GM23338 (cell line): ENCODE measurements around the gene PPP6R2. TPM values are rescaled to one million over a fixed set of nuclear protein-coding genes. Genes with fewer than 3 reads are reported as not detected.

ENCODE experiments used
- ATAC-seq: fragments of 200-7000 bp; cut with Tn5 transposase; 3 replicates; pipeline ENCODE4 v1.9.1; 2020
- DNase-seq: peaks from one replicate; pipeline ENCODE4 v3.0.0-alpha.2; 2015; ENCODE audit warnings: low spot score
- H2AFZ ChIP-seq: fragments of 200-600 bp; sonication (generic); 2 replicates; pipeline ENCODE4 v1.8.0; 2016; ENCODE audit warnings: antibody characterized with exemption, mild to moderate bottlenecking, moderate library complexity
- H3F3A ChIP-seq: fragments of 200-600 bp; sonication (generic); replicated peaks from 2 replicates; pipeline ENCODE4 v1.8.0; 2017; ENCODE audit warnings: antibody characterized with exemption, mixed run types, low read depth
- H3K27ac ChIP-seq: fragments of 200-600 bp; sonication (generic); 2 replicates; pipeline ENCODE4 v1.6.1; 2016; ENCODE audit warnings: low read depth
- H3K27me3 ChIP-seq: fragments of 200-600 bp; sonication (generic); 2 replicates; pipeline ENCODE4 v1.8.0; 2016; ENCODE audit warnings: mild to moderate bottlenecking, mixed run types, moderate library complexity; ENCODE audit not compliant: insufficient read depth
- H3K36me3 ChIP-seq: fragments of 200-600 bp; sonication (generic); 2 replicates; pipeline ENCODE4 v1.8.0; 2016; ENCODE audit warnings: mild to moderate bottlenecking; ENCODE audit not compliant: insufficient read depth
- H3K4me1 ChIP-seq: fragments of 200-600 bp; sonication (generic); 2 replicates; pipeline ENCODE4 v1.8.0; 2016; ENCODE audit warnings: mild to moderate bottlenecking, moderate library complexity; ENCODE audit not compliant: insufficient read depth
- H3K4me2 ChIP-seq: fragments of 200-600 bp; sonication (generic); 2 replicates; pipeline ENCODE4 v1.7.1; 2017; ENCODE audit warnings: mixed run types
- H3K4me3 ChIP-seq: fragments of 200-600 bp; sonication (generic); 2 replicates; pipeline ENCODE4 v1.6.1; 2016; ENCODE audit warnings: mixed run types
- H3K79me2 ChIP-seq: fragments of 200-600 bp; sonication (generic); replicated peaks from 2 replicates; pipeline ENCODE4 v1.8.0; 2017; ENCODE audit warnings: mild to moderate bottlenecking; ENCODE audit not compliant: insufficient read depth
- H3K9me2 ChIP-seq: fragments of 200-600 bp; sonication (generic); 2 replicates; pipeline ENCODE4 v1.8.0; 2017; ENCODE audit not compliant: insufficient read depth
- H4K20me1 ChIP-seq: fragments of 200-600 bp; sonication (generic); replicated peaks from 2 replicates; pipeline ENCODE4 v1.8.0; 2017; ENCODE audit warnings: mild to moderate bottlenecking; ENCODE audit not compliant: insufficient read depth
- H3K27ac Mint-ChIP-seq: 2 replicates; pipeline ENCODE4 v1.8.0; 2020; ENCODE audit warnings: inconsistent platforms, mild to moderate bottlenecking, moderate library complexity, mixed read lengths
- H3K27me3 Mint-ChIP-seq: 3 replicates; pipeline ENCODE4 v1.8.0; 2022; ENCODE audit warnings: low read depth, mild to moderate bottlenecking, moderate library complexity, mixed read lengths, inconsistent platforms; ENCODE audit not compliant: insufficient read depth, poor library complexity
- H3K36me3 Mint-ChIP-seq: 3 replicates; pipeline ENCODE4 v1.8.0; 2021; ENCODE audit warnings: low read depth, mild to moderate bottlenecking, inconsistent platforms, moderate library complexity, mixed read lengths
- H3K4me1 Mint-ChIP-seq: 3 replicates; pipeline ENCODE4 v1.8.0; 2020; ENCODE audit warnings: mild to moderate bottlenecking, inconsistent platforms, mixed read lengths
- H3K4me3 Mint-ChIP-seq: 3 replicates; pipeline ENCODE4 v1.8.0; 2021; ENCODE audit warnings: moderate library complexity, mild to moderate bottlenecking, inconsistent platforms, mixed read lengths
- H3K9me3 Mint-ChIP-seq: 3 replicates; pipeline ENCODE4 v1.8.0; 2020; ENCODE audit warnings: moderate library complexity, mild to moderate bottlenecking, inconsistent platforms, mixed read lengths
- CREB1 ChIP-seq: fragments of 250-450 bp; sonication (Bioruptor Pico); IDR thresholded peaks from 2 replicates; pipeline ENCODE4 v1.5.0; 2020; ENCODE audit warnings: low read depth, mild to moderate bottlenecking, moderate library complexity
- CTCF ChIP-seq, 2 experiments: fragments of 200-600 bp in 1 of 2; sonication (generic) in 1 of 2; conservative IDR thresholded peaks; 2 replicates each; pipeline versions ENCODE4 v1.5.1 to v1.6.1; 2016 to 2017; ENCODE audit warnings: antibody characterized with exemption in 2 of 2, low read depth in 2 of 2, mild to moderate bottlenecking in 2 of 2, moderate library complexity in 1 of 2
- ETS1 ChIP-seq: IDR thresholded peaks from 2 replicates; pipeline ENCODE4 v1.6.1; 2016; ENCODE audit warnings: antibody characterized with exemption
- EZH2 ChIP-seq: fragments of 200-600 bp; sonication (generic); IDR thresholded peaks from one replicate; pipeline ENCODE4 v1.8.0; 2017; ENCODE audit warnings: antibody characterized with exemption, mild to moderate bottlenecking, low read depth; ENCODE audit not compliant: unreplicated experiment
- EZH2phosphoT487 ChIP-seq: fragments of 200-600 bp; sonication (generic); IDR thresholded peaks from one replicate; pipeline ENCODE4 v1.8.1; 2018; ENCODE audit warnings: antibody characterized with exemption; ENCODE audit not compliant: unreplicated experiment
- JUNB ChIP-seq: IDR thresholded peaks from one replicate; pipeline ENCODE4 v1.6.1; 2016; ENCODE audit warnings: antibody characterized with exemption; ENCODE audit not compliant: unreplicated experiment
- NANOG ChIP-seq: IDR thresholded peaks from 2 replicates; pipeline ENCODE4 v1.6.1; 2016; ENCODE audit warnings: antibody characterized with exemption, borderline replicate concordance
- REST ChIP-seq: IDR thresholded peaks from one replicate; pipeline ENCODE4 v1.6.1; 2018; ENCODE audit warnings: antibody characterized with exemption; ENCODE audit not compliant: unreplicated experiment
- STAT1 ChIP-seq: IDR thresholded peaks from one replicate; pipeline ENCODE4 v1.6.1; 2016; ENCODE audit warnings: antibody characterized with exemption; ENCODE audit not compliant: unreplicated experiment
- ZNF114 ChIP-seq: fragments of 250-450 bp; sonication (Bioruptor Pico); IDR thresholded peaks from 2 replicates; pipeline ENCODE4 v1.5.0; 2020; ENCODE audit warnings: mild to moderate bottlenecking, moderate library complexity
- ZNF331 ChIP-seq: fragments of 250-450 bp; sonication (Bioruptor Pico); IDR thresholded peaks from 2 replicates; pipeline ENCODE4 v1.5.0; 2020; ENCODE audit warnings: low read depth, mild to moderate bottlenecking, moderate library complexity
- ZNF462 ChIP-seq: fragments of 250-450 bp; sonication (Bioruptor Pico); IDR thresholded peaks from 2 replicates; pipeline ENCODE4 v1.5.0; 2020; ENCODE audit warnings: mild to moderate bottlenecking, moderate library complexity
- polyA plus RNA-seq: library from polyadenylated mRNA; unstranded; fragments of >200 nt; fragmentation: Nextera tagmentation; extraction: Ambion mirVana; gene quantifications from 2 replicates; pipeline ENCODE4 v1.2.1, GENCODE V29; 2016
- total RNA-seq: library from RNA; depleted of rRNA; stranded (reverse); fragments of >200 nt; shearing (Covaris generic); gene quantifications from 2 replicates; pipeline ENCODE4 v1.2.3, GENCODE V29; 2014

PPP6R2 gene
- total and polyA plus RNA-seq, 2 experiments from 2014 or later, result 11.9 to 45.8 TPM

GRCh38 chr22:50313600-50313999 lies 29.5 kb upstream of the PPP6R2 start:
- Mint-ChIP-seq H3K4me3 (no peak overlapping the region), H3K9me3 (no peaks in the 10 kb centered on the region), H3K36me3 (no peaks in the 10 kb centered on the region), H3K4me1 (peaks cover 10% of the 10 kb centered on the region), H3K27ac (no peak overlapping the region), H3K27me3 (peaks cover 16% of the 10 kb centered on the region)
- no peak overlapping the region for H2AFZ ChIP-seq
- no peak for ATAC-seq
- no peak for TF ChIP-seq EZH2
- no peak for TF ChIP-seq REST
- TF ChIP-seq JUNB, result no peak
- no peak for TF ChIP-seq ETS1
- TF ChIP-seq NANOG, result no peak
- TF ChIP-seq STAT1, result no peak
- TF ChIP-seq ZNF462, result no peak
- no peak for TF ChIP-seq ZNF114 (CRISPR knock-in tag)
- TF ChIP-seq ZNF331 (CRISPR knock-in tag), result no peak
- TF ChIP-seq EZH2phosphoT487, result no peak
- no peak for TF ChIP-seq CREB1
- no peak for TF ChIP-seq CTCF (conservative IDR thresholded peaks at IDR 0.05; ENCODE audit: low read depth in 2 of 2)
- 0 out of 2 replicates have a peak, but pooled peaks cover 1% of the 10 kb centered on the region for H3F3A ChIP-seq
- H3K79me2 ChIP-seq, result no peaks in the 10 kb centered on the region
- H3K27ac ChIP-seq, result no peak overlapping the region
- H3K36me3 ChIP-seq, result no peaks in the 10 kb centered on the region
- no peak overlapping the region for H3K4me3 ChIP-seq
- H3K9me2 ChIP-seq, result no peaks in the 10 kb centered on the region
- H3K27me3 ChIP-seq, result no peaks in the 10 kb centered on the region
- no peak overlapping the region for H3K4me2 ChIP-seq
- H4K20me1 ChIP-seq, result no peaks in the 10 kb centered on the region
- DNase-seq, result no peak
- peaks cover 3% of the 10 kb centered on the region; the same call in 1 of the 2 replicates for H3K4me1 ChIP-seq
